H9 (cell line): ENCODE data around the gene NOVA1. TPM values are rescaled to one million over a fixed set of nuclear protein-coding genes. Genes with fewer than 3 reads are reported as not detected.

Experiments
- DNase-seq: peaks from one replicate; pipeline ENCODE4 v3.0.0-alpha.2; 2017
- H2AFZ ChIP-seq: one replicate; pipeline ENCODE4 v1.6.1; 2013; ENCODE audit warnings: mild to moderate bottlenecking, low read length, control low read depth, moderate library complexity
- H2AK5ac ChIP-seq: 2 replicates; pipeline ENCODE4 v1.6.1; 2013; ENCODE audit warnings: low read length, control low read depth, mixed read lengths; ENCODE audit not compliant: insufficient read length
- H2BK120ac ChIP-seq: one replicate; pipeline ENCODE4 v1.6.1; 2013; ENCODE audit warnings: low read depth, mild to moderate bottlenecking, low read length, control low read depth, inconsistent platforms; ENCODE audit not compliant: poor library complexity, severe bottlenecking
- H2BK12ac ChIP-seq: 2 replicates; pipeline ENCODE4 v1.6.1; 2013; ENCODE audit warnings: low read length, control low read depth, mixed read lengths, low read depth; ENCODE audit not compliant: insufficient read length
- H2BK15ac ChIP-seq: 2 replicates; pipeline ENCODE4 v1.6.1; 2013; ENCODE audit warnings: low read depth, low read length, control low read depth
- H2BK20ac ChIP-seq: one replicate; pipeline ENCODE4 v1.6.1; 2013; ENCODE audit warnings: low read depth, mild to moderate bottlenecking, low read length, control low read depth, inconsistent platforms; ENCODE audit not compliant: poor library complexity, severe bottlenecking
- H2BK5ac ChIP-seq: 2 replicates; pipeline ENCODE4 v1.6.1; 2013; ENCODE audit warnings: low read length, control low read depth, mixed read lengths; ENCODE audit not compliant: insufficient read length
- H3K14ac ChIP-seq: 2 replicates; pipeline ENCODE4 v1.6.1; 2013; ENCODE audit warnings: low read length, control low read depth; ENCODE audit not compliant: insufficient read depth
- H3K18ac ChIP-seq: 2 replicates; pipeline ENCODE4 v1.6.1; 2013; ENCODE audit warnings: low read depth, mild to moderate bottlenecking, mixed read lengths, low read length, control low read depth; ENCODE audit not compliant: insufficient read length
- H3K23ac ChIP-seq: 2 replicates; pipeline ENCODE4 v1.6.1; 2013; ENCODE audit warnings: low read length, control low read depth, mixed read lengths, low read depth; ENCODE audit not compliant: insufficient read length
- H3K23me2 ChIP-seq: 2 replicates; pipeline ENCODE4 v1.6.1; 2013; ENCODE audit warnings: low read depth, mild to moderate bottlenecking, mixed read lengths, low read length, control low read depth; ENCODE audit not compliant: insufficient read length, poor library complexity, severe bottlenecking
- H3K27ac ChIP-seq: 2 replicates; pipeline ENCODE4 v1.5.1; 2013; ENCODE audit warnings: low read length, control low read depth, mixed read lengths, low read depth; ENCODE audit not compliant: insufficient read length
- H3K27me3 ChIP-seq: 2 replicates; pipeline ENCODE4 v1.6.1; 2013; ENCODE audit warnings: low read length, control low read depth, inconsistent platforms; ENCODE audit not compliant: insufficient read depth
- H3K4ac ChIP-seq: 2 replicates; pipeline ENCODE4 v1.6.1; 2013; ENCODE audit warnings: low read depth, mild to moderate bottlenecking, control low read depth, inconsistent platforms, low read length, moderate library complexity
- H3K4me1 ChIP-seq: 2 replicates; pipeline ENCODE4 v1.6.1; 2013; ENCODE audit warnings: low read length, control low read depth, inconsistent platforms; ENCODE audit not compliant: insufficient read depth
- H3K4me2 ChIP-seq: 2 replicates; pipeline ENCODE4 v1.6.1; 2013; ENCODE audit warnings: low read length, control low read depth, mixed read lengths; ENCODE audit not compliant: insufficient read length, insufficient read depth
- H3K56ac ChIP-seq: 2 replicates; pipeline ENCODE4 v1.6.1; 2013; ENCODE audit warnings: low read depth, mild to moderate bottlenecking, mixed read lengths, low read length, control low read depth; ENCODE audit not compliant: insufficient read length
- H3K79me1 ChIP-seq: 2 replicates; pipeline ENCODE4 v1.6.1; 2013; ENCODE audit warnings: low read depth, mild to moderate bottlenecking, moderate library complexity, low read length, control low read depth, inconsistent platforms; ENCODE audit not compliant: insufficient read depth, poor library complexity, severe bottlenecking
- H3K79me2 ChIP-seq: 2 replicates; pipeline ENCODE4 v1.6.1; 2013; ENCODE audit warnings: low read length, control low read depth, inconsistent platforms; ENCODE audit not compliant: insufficient read depth
- H3K9ac ChIP-seq: 2 replicates; pipeline ENCODE4 v1.6.1; 2013; ENCODE audit warnings: low read length, control low read depth, mixed read lengths; ENCODE audit not compliant: insufficient read length; ENCODE audit errors: extremely low read depth
- H3K9me3 ChIP-seq: one replicate; pipeline ENCODE4 v1.6.1; 2013; ENCODE audit warnings: low read depth, low read length, inconsistent platforms; ENCODE audit not compliant: control insufficient read depth
- H3T11ph ChIP-seq: one replicate; pipeline ENCODE4 v1.6.1; 2013; ENCODE audit warnings: mild to moderate bottlenecking, low read length, control low read depth, inconsistent platforms
- H4K20me1 ChIP-seq: one replicate; pipeline ENCODE4 v1.6.1; 2013; ENCODE audit not compliant: control insufficient read depth, insufficient read length, insufficient read depth
- H4K5ac ChIP-seq: 2 replicates; pipeline ENCODE4 v1.6.1; 2013; ENCODE audit warnings: low read depth, mild to moderate bottlenecking, mixed read lengths, low read length, control low read depth; ENCODE audit not compliant: insufficient read length
- H4K8ac ChIP-seq: replicated peaks from 2 replicates; pipeline ENCODE4 v1.6.1; 2013; ENCODE audit warnings: low read length, control low read depth, mixed read lengths, low read depth; ENCODE audit not compliant: insufficient read length
- H4K91ac ChIP-seq: 2 replicates; pipeline ENCODE4 v1.6.1; 2013; ENCODE audit warnings: low read depth, mild to moderate bottlenecking, moderate library complexity, mixed read lengths, low read length, control low read depth; ENCODE audit not compliant: insufficient read length
- H3K27ac Mint-ChIP-seq, 3 experiments: 2 replicates in 2 of 3; 3 replicates in 1 of 3; pipeline ENCODE4 v1.8.0; 2020 to 2021; ENCODE audit warnings: mixed read lengths in 3 of 3, mild to moderate bottlenecking in 1 of 3, moderate library complexity in 1 of 3
- H3K27me3 Mint-ChIP-seq: 2 replicates; pipeline ENCODE4 v1.8.0; 2021; ENCODE audit warnings: low read depth, mild to moderate bottlenecking, moderate library complexity, mixed read lengths
- H3K36me3 Mint-ChIP-seq, 3 experiments: 2 replicates in 2 of 3; 3 replicates in 1 of 3; pipeline ENCODE4 v1.8.0; 2020 to 2021; ENCODE audit warnings: low read depth in 3 of 3, mixed read lengths in 3 of 3; ENCODE audit not compliant: insufficient read depth in 1 of 3
- H3K4me1 Mint-ChIP-seq, 2 experiments: 2 replicates each; pipeline ENCODE4 v1.8.0; 2020; ENCODE audit warnings: mixed read lengths in 2 of 2
- H3K4me3 Mint-ChIP-seq, 2 experiments: 2 replicates in 1 of 2; 3 replicates in 1 of 2; pipeline ENCODE4 v1.8.0; 2020 to 2021; ENCODE audit warnings: mild to moderate bottlenecking in 2 of 2, mixed read lengths in 2 of 2, moderate library complexity in 1 of 2
- H3K9me3 Mint-ChIP-seq, 2 experiments: 2 replicates in 1 of 2; 3 replicates in 1 of 2; pipeline ENCODE4 v1.8.0; 2020; ENCODE audit warnings: mild to moderate bottlenecking in 2 of 2, mixed read lengths in 2 of 2, moderate library complexity in 1 of 2
- CTCF ChIP-seq: fragments of 200-600 bp; sonication (generic); conservative IDR thresholded peaks from 3 replicates; pipeline ENCODE4 v1.8.0; 2021; ENCODE audit warnings: antibody characterized with exemption, mild to moderate bottlenecking
- WGBS: extraction: QIAGEN DNeasy Blood & Tissue Kit; methylation state at CpG from one replicate; pipeline ENCODE4 v1.1.7; 2013; ENCODE audit warnings: missing lambda C conversion rate, low lambda C conversion rate, mixed read lengths; ENCODE audit not compliant: insufficient read length; ENCODE audit errors: extremely low coverage; 5-methylcytosine and 5-hydroxymethylcytosine counted together
- total RNA-seq: library from RNA; stranded (reverse); gene quantifications from 2 replicates; pipeline ENCODE4 v1.2.1, GENCODE V29; 2021

NOVA1 gene
- total RNA-seq, 1 experiment from 2014 or later = 13.8 TPM

- WGBS = 100% methylated on average over 1 of the region's 3 CpGs
- H3K79me2 ChIP-seq = no peaks in the 10 kb centered on the region
- Mint-ChIP-seq H3K36me3 (no peaks in the 10 kb centered on the region), H3K27me3 (no peaks in the 10 kb centered on the region; the same call in 1 of the 2 replicates), H3K27ac (no peak overlapping the region), H3K9me3 (no peaks in the 10 kb centered on the region), H3K4me1 (peaks cover 7 to 8% of the 10 kb centered on the region in 2 experiments; a peak in 3 of 4 replicates), H3K4me3 (no peak overlapping the region)
- H4K8ac ChIP-seq = no peak overlapping the region
- no peaks in the 10 kb centered on the region for H3K27me3 ChIP-seq
- no peak overlapping the region for H2BK15ac ChIP-seq
- no peak overlapping the region for H2BK12ac ChIP-seq
- H4K91ac ChIP-seq = no peak overlapping the region
- H3K4me2 ChIP-seq = no peak overlapping the region
- no peak for DNase-seq
- TF ChIP-seq CTCF = no peak
- no peak overlapping the region for H2AFZ ChIP-seq
- H2BK5ac ChIP-seq = no peak overlapping the region
- no peak overlapping the region for H2BK120ac ChIP-seq
- H3K23ac ChIP-seq = no peak overlapping the region
- no peak overlapping the region for H4K5ac ChIP-seq
- no peaks in the 10 kb centered on the region for H3K23me2 ChIP-seq
- no peak overlapping the region for H3K56ac ChIP-seq
- no peak overlapping the region for H3K9ac ChIP-seq
- H3K79me1 ChIP-seq = no peaks in the 10 kb centered on the region
- no peak overlapping the region for H3K18ac ChIP-seq
- H3K27ac ChIP-seq = no peak overlapping the region
- H3K4me1 ChIP-seq = peaks cover 2% of the 10 kb centered on the region; the same call in 1 of the 2 replicates
- no peak overlapping the region for H2BK20ac ChIP-seq
- H3T11ph ChIP-seq = no peak overlapping the region
- no peak overlapping the region for H2AK5ac ChIP-seq
- no peaks in the 10 kb centered on the region for H3K9me3 ChIP-seq
- no peak overlapping the region for H3K4ac ChIP-seq
- no peak overlapping the region for H3K14ac ChIP-seq
- no peaks in the 10 kb centered on the region for H4K20me1 ChIP-seq
These were observed 9.0 kb upstream of the NOVA1 start for GRCh38 chr14:26606729-26607312.
